ENCODE measurements around the gene TRIM9. TPM values are rescaled to one million over a fixed set of nuclear protein-coding genes. Genes with fewer than 3 reads are reported as not detected.

Gene TRIM9
- total and polyA plus RNA-seq, 5 experiments from 2014 or later: 0.10 to 2.8 (median 1.3) TPM; not detected in 1

DNA sequence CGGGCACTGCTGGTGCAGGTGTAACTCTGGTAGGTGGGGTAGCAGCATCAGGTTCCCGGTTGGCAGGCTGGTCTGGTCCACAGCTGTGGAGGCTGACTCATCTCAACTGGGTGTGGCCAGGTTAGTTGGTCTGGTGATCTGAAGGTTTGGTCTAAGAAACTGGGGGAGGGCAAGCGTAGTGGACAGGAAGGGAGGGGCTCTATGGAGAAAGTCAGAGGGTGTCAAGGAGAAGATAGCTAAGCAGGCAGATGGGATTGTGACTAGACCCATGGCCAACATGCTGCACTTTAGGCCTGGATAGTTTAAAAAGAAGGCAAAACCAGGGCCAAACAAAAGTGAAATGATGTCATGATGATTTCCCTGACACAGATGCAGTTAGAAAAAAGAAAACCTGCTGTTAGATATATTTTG lies 7.9 kb downstream of the TRIM9 start:
- H3K4me1 Mint-ChIP-seq: peaks cover 0 to 2% (median 0%) of the 10 kb centered on the region in 4 donors
- DNase-seq (no peak), ATAC-seq (no peak)
- no peaks in the 10 kb centered on the region for H3K27me3 Mint-ChIP-seq
- H3K27ac Mint-ChIP-seq: no peak overlapping the region
- POLR2A ChIA-PET: interaction anchor here (1.3 kb wide), 1 partner anchor 8 kb away, joined by 4 read pairs; the partner anchor contains the start of gene TRIM9
- H3K4me3 Mint-ChIP-seq: no peak overlapping the region
- no peaks in the 10 kb centered on the region for H3K36me3 Mint-ChIP-seq
- H3K9me3 Mint-ChIP-seq: no peaks in the 10 kb centered on the region

GRCh38 chr14:51086044-51086443 lies 8.9 kb downstream of the TRIM9 start:
- Mint-ChIP-seq H3K4me3 (no peak overlapping the region), H3K4me1 (peaks cover 0 to 2% (median 0%) of the 10 kb centered on the region in 4 donors), H3K9me3 (no peaks in the 10 kb centered on the region), H3K27me3 (no peaks in the 10 kb centered on the region), H3K27ac (no peak overlapping the region), H3K36me3 (no peaks in the 10 kb centered on the region)
- POLR2A ChIA-PET: interaction anchor here (0.9 to 1.3 kb wide), 2 partner anchors 9 kb away, joined by 3 to 4 read pairs; partner anchors contain the start of gene TRIM9
- ATAC-seq (no peak), DNase-seq (no peak)

DNA sequence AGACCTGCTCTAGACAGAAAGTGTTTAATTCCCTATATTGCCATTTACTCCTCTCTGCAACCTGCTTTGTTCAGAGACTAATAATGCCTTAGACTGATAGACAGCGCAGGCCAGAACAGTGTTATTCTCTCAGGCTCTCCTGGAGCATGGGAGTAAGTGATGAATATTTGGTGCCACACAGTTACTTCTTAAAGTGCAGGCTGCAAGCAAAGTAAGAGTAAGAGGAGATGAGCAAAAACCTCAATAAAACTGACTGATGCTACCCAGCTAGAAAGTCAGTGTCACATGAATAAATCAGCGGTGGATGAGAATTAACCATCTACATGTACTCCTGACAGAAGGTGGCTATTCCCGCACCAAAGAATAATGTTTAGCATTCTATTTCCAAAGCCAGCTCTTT lies 9.9 kb downstream of the TRIM9 start:
- Mint-ChIP-seq H3K9me3 (no peaks in the 10 kb centered on the region), H3K4me1 (peaks cover 0 to 2% (median 0%) of the 10 kb centered on the region in 4 donors), H3K27ac (no peak overlapping the region), H3K27me3 (no peaks in the 10 kb centered on the region), H3K4me3 (no peak overlapping the region), H3K36me3 (no peaks in the 10 kb centered on the region)
- POLR2A ChIA-PET: interaction anchor here (0.9 kb wide), 1 partner anchor 10 kb away, joined by 3 read pairs; the partner anchor contains the start of gene TRIM9
- no peak for ATAC-seq
- no peak for DNase-seq

- no peak overlapping the region for H3K4me3 Mint-ChIP-seq
- ATAC-seq: no peak
- no peaks in the 10 kb centered on the region for H3K9me3 Mint-ChIP-seq
- DNase-seq: no peak
- peaks cover 0 to 2% (median 0%) of the 10 kb centered on the region in 5 donors for H3K27me3 Mint-ChIP-seq
- H3K27ac Mint-ChIP-seq: no peak overlapping the region
- POLR2A ChIA-PET: interaction anchor here (1.3 kb wide), 1 partner anchor 11 kb away, joined by 4 read pairs; the partner anchor contains the start of gene TRIM9
- no peaks in the 10 kb centered on the region for H3K36me3 Mint-ChIP-seq
- peaks cover 0 to 4% (median 0%) of the 10 kb centered on the region in 4 donors for H3K4me1 Mint-ChIP-seq
These were observed 10.4 kb downstream of the TRIM9 start for GRCh38 chr14:51084507-51084906.

DNA sequence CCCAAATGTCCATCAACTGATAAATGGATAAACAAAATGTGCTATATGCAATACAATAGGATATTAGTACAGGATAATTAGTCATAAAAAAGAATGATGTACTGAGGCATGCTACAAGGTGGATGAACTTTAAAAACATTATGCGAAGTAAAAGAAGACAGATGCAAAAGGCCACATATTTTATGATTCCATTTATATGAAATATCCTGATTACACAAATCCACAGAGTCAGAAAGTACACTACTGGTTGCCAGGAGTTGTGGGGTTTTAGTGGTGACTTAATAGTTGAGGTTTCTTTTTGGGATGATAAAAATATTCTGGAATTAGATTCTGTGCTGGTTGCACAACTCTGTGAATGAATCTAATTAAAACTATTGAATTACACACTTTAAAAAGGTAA lies 12.6 kb downstream of the TRIM9 start:
- no peak for ATAC-seq
- H3K36me3 Mint-ChIP-seq: no peaks in the 10 kb centered on the region
- H3K4me3 Mint-ChIP-seq: no peak overlapping the region
- H3K27ac Mint-ChIP-seq: no peak overlapping the region
- H3K9me3 Mint-ChIP-seq: no peaks in the 10 kb centered on the region
- POLR2A ChIA-PET: no interaction called here
- H3K27me3 Mint-ChIP-seq: peaks cover 0 to 4% (median 0%) of the 10 kb centered on the region in 5 donors
- no peak for DNase-seq
- peaks cover 0 to 4% (median 0%) of the 10 kb centered on the region in 4 donors for H3K4me1 Mint-ChIP-seq

DNA sequence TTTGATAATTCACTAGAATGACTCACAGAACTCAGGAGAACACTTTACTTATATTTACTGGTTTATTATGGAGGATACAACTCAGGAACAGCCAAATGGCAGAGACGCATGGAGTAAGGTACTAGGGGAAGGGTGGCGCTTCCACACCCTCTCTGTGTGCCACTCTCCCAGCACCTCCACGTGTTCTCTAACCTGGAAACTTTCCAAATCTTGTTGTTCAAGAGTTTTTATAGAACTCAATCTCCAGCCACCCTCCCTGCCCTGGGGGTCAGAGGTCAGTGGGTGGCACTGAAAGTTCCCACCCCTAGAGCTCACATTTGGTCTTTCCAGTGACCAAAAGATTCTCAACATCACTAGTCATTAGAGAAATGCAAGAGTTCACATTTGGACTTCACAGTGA lies 13.2 kb downstream of the TRIM9 start:
- H3K27me3 Mint-ChIP-seq: peaks cover 0 to 7% (median 3%) of the 10 kb centered on the region in 5 donors
- ATAC-seq: no peak
- no peak for DNase-seq
- H3K4me1 Mint-ChIP-seq: peaks cover 0 to 2% (median 0%) of the 10 kb centered on the region in 4 donors
- POLR2A ChIA-PET: no interaction called here
- no peak overlapping the region for H3K4me3 Mint-ChIP-seq
- H3K9me3 Mint-ChIP-seq: no peaks in the 10 kb centered on the region
- H3K27ac Mint-ChIP-seq: no peak overlapping the region
- H3K36me3 Mint-ChIP-seq: no peaks in the 10 kb centered on the region

DNA sequence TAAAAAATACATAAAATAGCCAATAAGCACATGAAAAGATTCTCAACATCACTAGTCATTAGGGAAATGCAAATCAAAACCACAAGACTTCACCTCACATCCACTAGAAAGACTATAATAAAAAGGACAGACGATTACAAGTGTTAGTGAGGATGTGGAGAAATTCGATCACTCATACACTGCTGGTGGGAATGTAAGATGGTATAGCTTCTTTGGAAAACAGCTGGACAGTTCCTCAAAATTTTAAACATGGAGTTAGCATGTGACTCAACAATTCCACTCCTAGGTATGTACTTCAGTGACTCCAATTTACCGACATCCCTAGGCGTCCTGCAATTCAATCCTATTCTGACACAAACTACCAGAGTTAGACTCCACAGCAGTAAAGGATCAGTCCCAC lies 13.7 kb downstream of the TRIM9 start:
- Mint-ChIP-seq H3K4me1 (peaks cover 0 to 2% (median 0%) of the 10 kb centered on the region in 4 donors), H3K27ac (no peak overlapping the region), H3K9me3 (no peaks in the 10 kb centered on the region), H3K4me3 (no peak overlapping the region), H3K27me3 (peaks cover 0 to 8% (median 4%) of the 10 kb centered on the region in 5 donors), H3K36me3 (no peaks in the 10 kb centered on the region)
- POLR2A ChIA-PET: no interaction called here
- no peak for DNase-seq
- no peak for ATAC-seq

- DNase-seq (no peak), ATAC-seq (no peak)
- H3K27ac Mint-ChIP-seq: no peak overlapping the region
- H3K9me3 Mint-ChIP-seq: no peaks in the 10 kb centered on the region
- peaks cover 0 to 2% (median 0%) of the 10 kb centered on the region in 4 donors for H3K4me1 Mint-ChIP-seq
- H3K27me3 Mint-ChIP-seq: peaks cover 0 to 9% (median 4%) of the 10 kb centered on the region in 5 donors
- H3K4me3 Mint-ChIP-seq: no peak overlapping the region
- POLR2A ChIA-PET: no interaction called here
- no peaks in the 10 kb centered on the region for H3K36me3 Mint-ChIP-seq
These were observed 14.3 kb downstream of the TRIM9 start for GRCh38 chr14:51080645-51081044.

DNA sequence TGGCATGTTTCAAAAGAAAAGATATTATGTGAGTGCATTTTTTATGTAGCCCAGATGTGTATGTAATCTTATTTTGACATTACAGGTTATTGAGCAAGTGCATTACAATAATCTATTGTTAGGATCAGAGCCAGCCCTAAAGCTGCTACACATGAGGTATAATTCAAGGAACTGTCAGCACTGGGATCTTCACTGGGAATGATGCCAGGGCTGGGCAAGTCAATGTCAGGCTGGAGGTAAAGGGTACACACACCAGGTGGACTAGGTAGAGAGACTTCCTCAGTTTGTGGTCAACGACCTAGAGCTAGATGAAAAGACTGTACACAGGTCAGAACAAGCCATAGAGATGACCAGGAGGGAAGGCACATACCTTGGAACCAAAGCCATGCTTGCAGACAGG lies 15.4 kb downstream of the TRIM9 start:
- Mint-ChIP-seq H3K4me3 (no peak overlapping the region), H3K36me3 (no peaks in the 10 kb centered on the region), H3K27ac (no peak overlapping the region), H3K27me3 (peaks cover 0 to 11% (median 4%) of the 10 kb centered on the region in 5 donors), H3K4me1 (peaks cover 0 to 2% (median 0%) of the 10 kb centered on the region in 4 donors), H3K9me3 (no peaks in the 10 kb centered on the region)
- DNase-seq (no peak), ATAC-seq (no peak)
- POLR2A ChIA-PET: no interaction called here

GRCh38 chr14:51079085-51079484 lies 15.8 kb downstream of the TRIM9 start:
- Mint-ChIP-seq H3K4me1 (peaks cover 0 to 2% (median 0%) of the 10 kb centered on the region in 4 donors), H3K36me3 (no peaks in the 10 kb centered on the region), H3K4me3 (no peak overlapping the region), H3K9me3 (no peaks in the 10 kb centered on the region), H3K27me3 (peaks cover 0 to 11% (median 4%) of the 10 kb centered on the region in 5 donors), H3K27ac (no peak overlapping the region)
- DNase-seq (no peak), ATAC-seq (no peak)
- POLR2A ChIA-PET: no interaction called here

GRCh38 chr14:51074701-51075385 lies 20.1 kb downstream of the TRIM9 start:
- no peak for DNase-seq
- H3K9me3 Mint-ChIP-seq: peaks cover 0 to 3% (median 0%) of the 10 kb centered on the region in 9 donors
- H3K36me3 Mint-ChIP-seq: no peaks in the 10 kb centered on the region
- H3K27me3 Mint-ChIP-seq: peaks cover 0 to 11% (median 4%) of the 10 kb centered on the region in 5 donors
- peaks cover 0 to 2% (median 0%) of the 10 kb centered on the region in 4 donors for H3K4me1 Mint-ChIP-seq
- no peak overlapping the region for H3K27ac Mint-ChIP-seq
- POLR2A ChIA-PET: interaction anchor here (1.0 kb wide), 1 partner anchor 21 kb away, joined by 3 read pairs; no protein-coding TSS in a partner anchor
- ATAC-seq: no peak
- no peak overlapping the region for H3K4me3 Mint-ChIP-seq

- Mint-ChIP-seq H3K4me1 (no peaks in the 10 kb centered on the region), H3K27me3 (peaks cover 0 to 11% (median under 1%) of the 10 kb centered on the region in 5 donors), H3K27ac (no peak overlapping the region), H3K4me3 (no peak overlapping the region), H3K36me3 (no peaks in the 10 kb centered on the region), H3K9me3 (peaks cover 0 to 3% (median 0%) of the 10 kb centered on the region in 9 donors)
- no peak for ATAC-seq
- POLR2A ChIA-PET: no interaction called here
- DNase-seq: no peak
These were observed 21.2 kb downstream of the TRIM9 start for GRCh38 chr14:51073731-51074130.

GRCh38 chr14:51072976-51073375 lies 21.9 kb downstream of the TRIM9 start:
- Mint-ChIP-seq H3K9me3 (peaks cover 0 to 3% (median 0%) of the 10 kb centered on the region in 9 donors), H3K4me3 (no peak overlapping the region), H3K27me3 (peaks cover 0 to 13% (median 1%) of the 10 kb centered on the region in 5 donors), H3K27ac (no peak overlapping the region), H3K36me3 (no peaks in the 10 kb centered on the region), H3K4me1 (no peaks in the 10 kb centered on the region)
- no peak for DNase-seq
- POLR2A ChIA-PET: no interaction called here
- no peak for ATAC-seq

Data from naive thymus-derived CD8-positive, alpha-beta T cell (primary cell).